ENCODE measurements around the gene RALA.
A peak's percentile ranks its signal among the peaks of the same experiment; 100 is the strongest.

The RALA gene, protein sequence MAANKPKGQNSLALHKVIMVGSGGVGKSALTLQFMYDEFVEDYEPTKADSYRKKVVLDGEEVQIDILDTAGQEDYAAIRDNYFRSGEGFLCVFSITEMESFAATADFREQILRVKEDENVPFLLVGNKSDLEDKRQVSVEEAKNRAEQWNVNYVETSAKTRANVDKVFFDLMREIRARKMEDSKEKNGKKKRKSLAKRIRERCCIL

DNA sequence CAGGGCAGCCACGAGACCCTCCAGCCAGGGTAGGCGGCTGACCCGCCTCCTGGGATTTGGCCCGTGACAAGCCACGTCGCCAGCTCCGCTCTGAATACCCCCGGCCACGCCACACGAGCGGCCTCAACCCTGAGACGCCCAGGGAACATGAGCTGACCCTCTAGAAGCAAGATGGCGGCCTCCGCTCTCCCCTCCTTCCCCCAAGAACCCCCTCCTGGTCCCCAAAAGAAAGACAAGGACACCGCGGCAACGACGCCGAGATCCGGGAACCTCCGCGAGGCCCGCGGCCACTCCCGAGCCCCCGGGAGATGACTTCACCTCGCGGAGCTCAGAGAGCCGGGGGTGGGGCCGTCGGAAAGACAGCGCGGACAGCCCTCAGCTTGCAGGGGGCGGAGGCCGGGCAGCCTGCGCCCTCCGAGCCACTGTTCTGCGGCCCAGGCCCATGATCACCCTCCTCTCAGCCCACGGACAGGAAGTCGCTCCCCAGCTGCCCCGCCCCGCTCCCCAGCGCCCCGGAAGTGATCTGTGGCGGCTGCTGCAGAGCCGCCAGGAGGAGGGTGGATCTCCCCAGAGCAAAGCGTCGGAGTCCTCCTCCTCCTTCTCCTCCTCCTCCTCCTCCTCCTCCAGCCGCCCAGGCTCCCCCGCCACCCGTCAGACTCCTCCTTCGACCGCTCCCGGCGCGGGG lies at the start of gene RALA:
TSS of gene RALA (plus strand) at position 526 of the 685 bp plus-strand sequence. CDS start 63,096 bp downstream, outside the sequence.
- peak; percentile 95 for DNase-seq (ENCODE audit: low spot score)

DNA sequence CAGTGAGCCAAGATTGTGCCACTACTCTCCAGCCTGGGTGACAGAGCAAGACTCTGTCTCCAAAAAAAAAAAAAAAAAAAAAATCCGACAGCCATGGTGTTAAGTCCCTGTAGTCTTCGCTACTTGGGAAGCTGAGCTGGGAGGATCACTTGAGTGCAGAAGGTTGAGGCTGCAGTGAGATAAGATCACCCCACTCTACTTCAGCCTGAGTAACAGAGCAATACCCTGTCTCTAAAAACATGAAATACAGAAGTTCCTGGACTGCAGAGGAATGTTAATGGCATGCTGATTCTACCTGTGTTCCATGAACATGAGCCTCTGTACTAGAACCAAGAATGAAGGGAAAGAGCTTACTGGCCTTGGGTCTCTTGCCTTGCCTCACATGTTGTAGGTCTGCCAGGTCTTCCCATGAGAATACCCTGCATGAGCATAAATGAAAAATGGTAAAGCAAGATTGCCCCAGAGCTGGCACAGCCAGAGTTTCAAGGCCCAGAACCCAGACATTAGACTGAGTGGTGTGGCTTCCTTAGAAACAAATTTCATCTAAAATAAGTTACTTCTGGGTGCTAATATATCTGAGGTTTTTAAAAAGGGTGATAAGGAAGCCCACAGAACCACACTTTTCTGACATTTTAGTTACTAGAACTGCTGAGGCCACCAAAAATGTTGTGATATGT lies 48.6 kb upstream of the RALA start:
- no peak for DNase-seq (ENCODE audit: low spot score)

DNA sequence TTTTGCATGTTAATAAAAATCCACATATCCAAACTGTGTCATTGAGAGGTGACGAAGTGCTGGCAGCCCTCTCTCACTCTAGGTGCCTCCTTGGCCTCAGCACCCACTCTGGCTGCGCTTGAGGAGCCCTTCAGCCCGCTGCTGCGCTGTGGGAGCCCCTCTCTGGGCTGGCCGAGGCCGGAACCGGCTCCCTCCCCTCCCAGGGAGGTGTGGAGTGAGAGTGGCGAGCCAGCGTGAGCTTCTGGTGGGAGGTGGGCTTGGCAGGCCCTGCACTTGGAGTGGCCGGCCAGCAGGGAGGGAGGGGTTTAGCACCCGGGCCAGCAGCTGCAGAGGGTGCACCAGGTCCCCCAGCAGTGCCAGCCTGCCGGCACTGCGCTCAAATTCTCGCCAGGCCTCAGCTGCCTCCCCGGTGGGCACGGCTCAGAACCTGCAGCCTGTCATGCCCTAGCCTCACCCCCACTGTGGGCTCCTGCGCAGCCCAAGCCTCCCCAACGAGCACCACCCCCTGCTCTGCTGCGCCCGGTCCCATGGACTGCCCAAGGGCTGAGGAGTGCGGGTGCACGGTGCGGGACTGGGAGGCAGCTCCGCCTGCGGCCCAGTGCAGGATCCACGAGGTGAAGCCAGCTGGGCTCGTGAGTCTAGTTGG lies 46.0 kb upstream of the RALA start:
- DNase-seq (ENCODE audit: low spot score): no peak

DNA sequence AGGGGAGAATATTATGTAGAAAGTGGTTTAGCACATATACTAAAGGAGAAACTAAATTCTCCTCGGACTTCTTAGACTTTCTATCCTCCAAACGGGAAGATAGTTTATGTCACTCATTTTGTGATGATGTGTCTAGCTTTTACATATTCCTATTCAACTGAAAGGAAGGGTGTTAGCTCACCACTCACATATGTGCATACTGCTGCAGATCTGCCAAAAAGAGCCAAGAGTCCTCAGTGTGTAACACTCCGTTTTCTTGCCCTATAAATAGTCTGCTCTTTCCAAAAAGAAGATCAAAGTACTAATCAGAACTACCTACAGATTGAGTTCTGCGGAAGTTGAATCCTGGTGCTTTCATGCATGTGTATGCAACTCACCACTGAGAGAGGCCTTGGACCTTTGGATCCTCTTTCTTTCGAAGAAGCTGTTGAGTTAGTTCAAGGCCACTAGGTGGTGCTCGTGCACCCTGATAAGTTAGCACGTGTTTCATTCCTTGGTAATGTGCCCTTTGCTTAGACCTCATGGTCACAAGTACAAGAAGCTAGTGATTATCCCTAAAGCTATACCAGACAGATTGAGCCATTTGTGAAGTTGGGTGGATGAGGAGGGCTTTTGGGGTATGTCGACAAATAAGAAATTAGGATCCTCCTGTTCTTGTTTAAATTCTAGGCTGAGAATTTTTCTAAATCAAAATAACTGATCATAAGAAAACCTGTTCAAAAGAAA lies 43.1 kb upstream of the RALA start:
- peak; percentile 87 for DNase-seq (ENCODE audit: low spot score)

DNA sequence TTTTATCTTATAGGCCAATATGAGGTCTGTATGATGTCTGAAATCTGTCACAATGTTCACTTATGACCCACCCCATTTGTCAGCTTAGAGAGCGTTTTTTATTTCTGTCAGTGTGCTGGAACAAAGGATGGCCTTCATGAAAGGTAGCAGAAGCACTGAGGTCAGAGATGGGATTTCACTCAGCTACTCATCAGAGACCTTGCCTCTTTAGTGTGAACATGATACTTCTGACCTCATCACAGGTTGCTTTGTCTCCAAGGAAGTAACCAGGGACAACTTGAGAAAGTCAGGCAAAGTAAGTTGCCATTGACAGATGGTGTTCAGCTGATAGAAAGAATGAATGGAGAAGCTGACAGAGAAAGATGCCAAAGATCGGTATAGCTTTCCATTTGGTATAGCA lies 40.8 kb upstream of the RALA start:
- no peak for DNase-seq (ENCODE audit: low spot score)

DNA sequence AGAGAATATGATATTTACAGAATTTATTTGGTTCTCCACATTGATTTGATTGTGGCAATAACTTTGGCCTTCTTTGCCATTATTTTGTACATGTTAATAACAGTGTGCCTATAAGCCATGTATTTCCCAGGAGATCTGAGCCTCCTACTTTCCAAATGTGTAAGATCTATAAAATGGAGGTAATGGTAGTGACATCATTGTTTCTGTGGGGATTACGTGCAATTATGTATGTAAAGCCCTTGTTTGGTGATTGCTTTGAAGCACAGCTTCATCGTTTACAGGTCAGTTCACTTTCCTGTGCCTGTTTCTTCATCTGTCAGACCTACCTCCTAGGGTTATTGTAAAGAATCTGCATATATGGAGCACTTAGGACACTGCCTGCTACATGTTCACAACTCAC lies 39.8 kb upstream of the RALA start:
- DNase-seq (ENCODE audit: low spot score): no peak

DNA sequence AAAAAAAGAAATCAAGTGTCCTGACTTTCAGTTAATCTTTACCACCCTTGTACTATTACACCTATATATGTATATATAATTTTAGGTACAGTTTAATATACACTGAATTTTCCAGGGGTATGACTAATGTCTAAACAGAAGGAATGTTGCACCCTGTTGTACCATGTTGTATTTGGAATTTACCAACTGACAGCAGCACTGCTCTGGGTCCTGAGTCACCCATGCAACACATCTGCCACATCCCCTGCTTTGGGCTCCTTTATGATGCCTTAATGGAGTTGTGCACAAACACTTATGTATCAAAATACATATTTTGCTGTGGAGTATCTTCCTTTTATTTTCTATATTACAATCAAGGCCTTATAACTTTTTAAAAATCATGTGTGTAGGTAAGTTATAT lies 36.0 kb upstream of the RALA start:
- DNase-seq (ENCODE audit: low spot score): no peak

DNA sequence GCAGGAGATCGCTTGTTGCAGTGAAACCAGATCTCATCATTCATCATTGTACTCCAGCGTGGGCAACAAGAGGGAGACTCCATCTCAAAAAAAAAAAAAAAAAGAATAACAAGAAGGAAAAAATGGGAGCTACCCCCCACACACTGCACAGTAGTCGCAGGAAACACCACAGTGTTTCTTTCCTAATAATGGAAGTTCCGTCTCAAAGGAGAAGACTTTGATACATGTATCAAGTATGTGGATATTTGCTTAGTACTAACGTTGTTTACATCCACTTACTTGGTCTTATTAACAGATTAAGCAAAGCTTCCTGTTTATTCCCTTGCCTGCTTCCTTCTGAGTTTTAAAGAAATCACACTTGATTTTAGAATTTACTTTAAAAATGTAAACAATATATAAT lies 35.0 kb upstream of the RALA start:
- no peak for DNase-seq (ENCODE audit: low spot score)

DNA sequence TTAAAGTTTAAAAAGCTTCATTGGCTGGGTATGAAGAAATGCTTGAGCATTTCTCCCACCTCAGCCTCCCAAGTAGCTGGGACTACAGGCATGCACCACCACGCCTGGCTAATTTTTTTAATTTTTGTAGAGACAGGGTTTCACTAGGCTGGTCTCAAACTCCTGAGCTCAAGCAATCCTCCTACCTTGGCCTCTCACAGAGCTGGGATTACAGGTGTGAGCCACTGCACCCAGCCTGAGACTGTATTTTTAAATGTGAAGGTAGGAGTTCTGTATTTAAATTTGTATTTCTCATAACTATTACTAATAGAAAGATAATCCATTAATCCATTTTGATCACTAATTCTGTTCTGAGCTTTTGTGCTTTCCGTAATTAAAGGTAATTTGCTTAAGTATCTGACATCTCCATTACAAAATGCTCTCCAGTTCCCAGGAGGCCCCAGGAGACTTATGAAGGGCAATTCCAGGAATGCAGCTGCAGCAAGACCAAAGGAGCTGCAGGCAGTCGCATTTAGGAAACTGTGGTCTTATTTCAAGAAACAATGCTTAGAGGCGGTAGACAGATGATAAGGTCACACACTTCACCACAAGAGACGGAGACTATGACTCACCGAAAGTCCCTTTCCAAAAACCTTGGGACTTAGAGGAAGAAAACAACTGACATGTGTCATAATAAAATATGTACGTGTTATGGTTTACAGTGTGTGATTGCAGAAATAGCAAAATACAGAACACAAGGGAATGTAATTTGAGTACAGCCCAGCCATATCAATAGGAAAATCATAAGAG lies 33.9 kb upstream of the RALA start:
- peak; percentile 68 for DNase-seq (ENCODE audit: low spot score)

DNA sequence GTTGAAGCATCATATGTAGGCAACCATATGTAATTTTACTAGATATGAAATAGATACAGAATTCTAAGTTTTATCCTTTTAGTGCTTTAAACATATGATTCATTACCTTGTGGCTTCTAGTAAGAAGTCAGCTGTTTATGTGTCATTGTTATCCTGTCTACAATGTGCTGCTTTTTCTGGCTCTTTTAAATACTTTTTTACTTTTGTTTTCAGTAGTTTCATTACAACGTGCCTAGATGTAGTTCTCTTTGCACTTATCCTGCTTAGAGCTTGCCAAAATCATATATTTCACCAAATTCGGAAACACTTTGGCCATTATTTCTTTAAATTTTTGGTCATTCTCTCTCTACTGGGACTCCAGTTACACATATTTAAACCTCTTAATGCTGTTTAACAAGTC lies 30.8 kb upstream of the RALA start:
- peak; percentile 53 for DNase-seq (ENCODE audit: low spot score)

DNA sequence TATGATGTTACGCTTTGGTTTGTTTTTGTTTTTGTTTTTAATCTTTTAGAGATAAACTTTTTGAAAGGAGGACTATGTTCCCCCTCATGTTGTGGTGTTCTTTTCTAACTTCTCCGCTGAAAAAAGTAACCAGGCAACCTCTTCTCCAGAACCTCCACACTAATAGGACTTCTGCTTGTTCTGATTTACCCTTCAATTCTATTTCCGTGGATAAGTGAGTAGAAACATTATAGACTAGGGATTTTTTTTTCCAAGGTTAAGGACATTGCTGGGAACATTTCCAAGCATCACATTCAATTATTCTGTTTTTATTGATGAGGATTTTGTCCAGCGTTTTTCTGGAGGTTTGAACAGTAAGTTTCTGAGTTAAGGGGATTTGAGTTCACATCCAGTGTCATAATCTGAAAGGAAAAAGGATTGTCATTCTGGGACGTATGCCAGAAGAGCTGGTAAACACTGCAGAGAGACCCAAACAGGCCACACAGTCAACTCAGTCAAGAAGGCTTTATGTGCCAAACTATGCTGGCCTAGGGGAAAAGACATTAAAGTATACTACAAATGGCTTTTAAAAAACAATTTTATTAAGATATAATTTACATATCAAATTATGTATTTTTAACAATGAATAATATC lies 28.3 kb upstream of the RALA start:
- DNase-seq (ENCODE audit: low spot score): no peak

DNA sequence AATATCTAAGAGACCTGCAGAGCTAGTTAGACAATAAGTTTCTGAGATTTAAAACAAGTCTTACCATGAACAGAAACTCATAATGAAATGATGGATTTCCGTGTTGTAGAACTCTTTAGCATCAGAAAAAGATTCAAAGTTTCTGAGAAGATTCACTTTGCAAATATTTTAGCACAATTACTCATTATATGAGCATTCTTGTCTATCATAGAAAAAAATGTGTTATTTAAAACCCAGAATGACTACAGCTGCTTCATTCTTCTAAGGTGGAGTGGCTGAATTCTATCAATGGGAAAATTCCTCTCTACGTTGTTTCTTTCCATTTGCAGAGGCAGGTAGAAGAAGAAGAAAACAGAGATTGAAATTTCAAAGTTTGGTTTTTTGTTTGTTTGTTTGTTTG lies 21.0 kb upstream of the RALA start:
- peak; percentile 52 for DNase-seq (ENCODE audit: low spot score)

DNA sequence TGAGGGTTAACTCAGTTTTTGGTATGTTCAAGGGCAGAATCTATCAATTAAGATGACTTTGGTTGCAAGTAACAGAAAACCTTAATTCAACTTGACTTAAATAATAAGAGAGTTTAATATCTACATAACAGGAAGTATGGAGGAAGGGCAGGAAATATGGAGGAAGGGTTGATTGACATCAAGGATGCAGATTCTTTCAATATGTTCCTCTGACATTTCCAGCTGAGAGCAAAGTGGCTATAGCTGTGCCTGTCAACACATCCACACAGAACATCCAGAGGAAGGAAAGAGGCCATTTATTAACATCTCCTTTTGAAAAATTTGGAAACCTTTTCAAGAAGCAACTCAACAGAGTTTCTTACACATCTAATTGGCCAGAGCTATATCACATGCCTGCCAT lies 19.4 kb upstream of the RALA start:
- no peak for DNase-seq (ENCODE audit: low spot score)

DNA sequence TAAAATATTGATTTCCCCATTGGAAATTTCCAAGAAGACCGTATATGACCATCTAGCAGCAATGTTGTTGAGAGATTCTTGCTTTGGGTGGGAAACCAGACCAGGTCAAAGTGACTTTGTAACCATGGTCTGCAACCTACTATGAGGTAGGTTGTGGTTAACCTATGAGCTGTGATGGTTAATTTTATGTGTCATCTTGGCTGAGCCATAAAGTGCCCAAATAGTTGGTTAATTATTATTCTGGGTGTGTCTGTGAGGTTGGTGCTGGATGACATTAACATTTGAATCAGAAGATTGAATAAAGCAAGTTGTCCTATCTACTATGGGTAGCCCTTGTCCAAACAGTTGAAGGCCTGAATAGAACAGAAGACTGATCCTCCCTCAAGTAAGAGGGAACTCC lies 18.3 kb upstream of the RALA start:
- no peak for DNase-seq (ENCODE audit: low spot score)

DNA sequence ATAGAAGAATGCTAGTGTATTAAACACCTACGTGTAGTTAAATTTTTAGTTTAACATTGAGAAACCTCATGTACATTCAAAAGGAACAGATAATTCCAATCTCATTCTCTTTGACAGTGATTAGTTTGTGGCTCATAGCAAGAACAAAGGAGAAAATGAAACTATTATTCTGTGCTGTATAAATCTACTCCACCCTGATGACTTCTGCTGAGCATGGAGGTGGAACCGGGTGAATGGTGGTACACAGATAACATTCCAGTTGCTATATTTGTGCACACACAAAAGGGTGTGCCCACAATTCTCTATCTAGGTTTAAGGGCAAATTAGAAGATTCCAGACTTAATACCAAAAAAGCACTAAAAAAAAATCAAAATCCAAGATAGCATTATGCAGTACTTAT lies 17.0 kb upstream of the RALA start:
- no peak for DNase-seq (ENCODE audit: low spot score)

DNA sequence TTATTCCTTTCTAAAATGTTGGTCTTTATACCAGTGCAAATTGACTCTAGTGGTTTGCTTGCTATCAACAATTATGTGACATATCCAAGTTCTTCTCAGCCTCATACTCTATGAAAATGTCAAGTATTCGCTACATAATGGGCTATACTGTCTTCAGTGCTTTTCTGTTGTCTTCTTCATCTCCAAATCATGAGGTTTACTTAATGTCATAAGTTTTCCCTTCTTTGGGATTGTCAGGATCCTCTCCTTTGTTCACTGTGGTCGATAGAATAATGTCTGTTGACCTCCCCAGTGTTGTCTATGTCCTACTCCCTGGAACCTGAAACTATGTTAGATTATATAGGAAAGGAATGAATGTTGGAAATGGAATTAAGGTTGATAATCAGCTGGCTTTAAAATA lies 16.4 kb upstream of the RALA start:
- no peak for DNase-seq (ENCODE audit: low spot score)

DNA sequence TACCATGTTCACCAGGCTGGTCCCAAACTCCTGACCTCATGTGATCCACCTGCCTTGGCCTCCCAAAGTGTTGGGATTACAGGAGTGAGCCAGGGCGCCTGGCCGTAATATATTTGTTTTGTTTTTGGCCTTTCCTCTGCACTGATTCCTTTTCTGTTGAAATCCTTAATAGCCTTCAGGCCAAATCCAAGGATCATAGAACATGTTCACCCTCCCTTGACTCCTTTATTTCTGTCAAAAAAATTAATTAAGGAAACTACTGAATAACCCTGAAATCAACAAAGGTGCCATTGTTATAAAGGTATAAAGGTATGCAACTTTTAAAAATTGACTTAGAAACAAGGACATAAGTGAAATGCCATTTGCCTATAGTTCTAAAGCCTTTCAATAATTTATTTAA lies 15.5 kb upstream of the RALA start:
- DNase-seq (ENCODE audit: low spot score): no peak

DNA sequence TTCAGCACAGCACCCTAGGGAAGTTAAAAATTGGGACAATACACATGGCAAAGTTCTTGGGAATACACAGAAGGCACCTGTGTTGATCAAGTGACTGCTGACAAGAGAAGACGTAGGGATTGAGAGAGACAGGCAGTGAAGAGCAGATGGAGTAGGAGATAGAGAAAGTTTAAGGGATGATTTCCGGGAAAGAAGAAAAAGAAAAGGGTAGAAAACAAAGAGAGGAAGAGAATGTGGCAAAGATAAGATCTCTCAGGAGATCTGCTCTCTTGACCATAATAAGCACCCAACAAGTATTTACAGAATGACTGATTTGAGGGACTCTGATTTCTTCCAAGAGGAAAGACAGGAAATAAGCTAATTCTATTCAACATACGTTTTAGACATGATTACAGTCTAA lies 15.1 kb upstream of the RALA start:
- no peak for DNase-seq (ENCODE audit: low spot score)

DNA sequence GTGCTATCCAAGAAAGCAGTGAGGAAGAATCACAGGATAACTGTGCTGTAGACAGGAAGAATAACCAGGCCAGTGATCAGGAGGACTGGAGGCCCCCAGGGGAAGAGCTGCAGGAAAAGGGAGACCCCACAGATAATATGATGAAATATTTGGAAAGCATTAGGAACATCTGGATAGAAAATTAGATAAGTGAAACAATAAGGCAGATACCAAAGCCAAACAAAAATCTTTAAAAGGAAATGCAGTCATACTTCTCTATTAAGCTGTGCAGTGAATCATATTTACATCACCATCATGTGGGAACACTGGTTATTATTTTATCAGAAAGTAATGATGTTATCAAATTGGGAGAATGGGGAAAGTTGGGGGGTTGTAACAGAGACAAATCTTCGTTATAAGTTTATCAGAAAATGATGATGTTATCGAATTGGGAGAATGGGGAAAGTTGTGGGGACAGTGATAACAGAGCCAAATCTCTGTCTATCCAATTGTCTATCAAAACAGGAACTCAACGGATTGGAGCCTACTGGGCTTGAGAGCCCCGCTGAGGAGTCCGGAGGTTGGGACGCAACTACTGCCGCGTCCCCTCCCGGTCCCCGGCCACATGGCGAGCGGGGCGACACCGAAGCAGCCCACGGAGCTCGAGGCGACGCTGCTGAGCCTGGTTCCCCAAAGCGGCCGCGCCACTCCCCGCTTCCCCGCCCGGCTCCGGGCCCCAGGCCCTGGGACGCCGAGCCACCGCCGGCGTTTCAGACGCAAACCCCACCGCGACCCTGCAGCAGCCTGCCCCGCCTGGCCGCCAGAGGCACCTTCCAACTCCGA lies 14.0 kb upstream of the RALA start:
- peak; percentile 66 for DNase-seq (ENCODE audit: low spot score)

DNA sequence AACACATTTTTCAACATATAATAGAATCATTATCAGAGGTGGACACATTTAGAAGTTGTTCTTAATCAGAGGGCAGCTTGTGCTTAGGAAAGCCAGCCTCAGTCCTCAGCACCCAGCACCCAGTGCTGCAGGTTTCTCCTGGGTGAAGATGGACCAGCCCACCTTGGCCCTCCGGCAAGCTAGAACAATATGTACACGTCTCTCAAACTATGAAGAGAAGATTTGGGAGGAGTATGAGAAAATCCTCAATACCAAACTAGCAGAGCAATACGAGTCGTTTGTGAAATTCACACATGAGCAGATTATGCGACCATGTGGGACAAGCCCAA lies 13.5 kb upstream of the RALA start:
- no peak for DNase-seq (ENCODE audit: low spot score)
